ENCODE data around the gene ENTPD6.

- TF ChIP-seq POLR2A (IDR thresholded peaks at IDR 0.05) (no peak), CTCF (IDR thresholded peaks at IDR 0.05) (no peak), EP300 (IDR thresholded peaks at IDR 0.05; ENCODE audit: low read depth) (no peak)
These were observed 76.9 kb downstream of the ENTPD6 start for GRCh38 chr20:25272223-25273000.

All from transverse colon (tissue), 3 donors.